ENCODE data around the gene ATE1. TPM values are rescaled to one million over a fixed set of nuclear protein-coding genes. Genes with fewer than 3 reads are reported as not detected.

ATE1 gene
- total RNA-seq, 1 experiment from 2014 or later, result 39.2 TPM

DNA sequence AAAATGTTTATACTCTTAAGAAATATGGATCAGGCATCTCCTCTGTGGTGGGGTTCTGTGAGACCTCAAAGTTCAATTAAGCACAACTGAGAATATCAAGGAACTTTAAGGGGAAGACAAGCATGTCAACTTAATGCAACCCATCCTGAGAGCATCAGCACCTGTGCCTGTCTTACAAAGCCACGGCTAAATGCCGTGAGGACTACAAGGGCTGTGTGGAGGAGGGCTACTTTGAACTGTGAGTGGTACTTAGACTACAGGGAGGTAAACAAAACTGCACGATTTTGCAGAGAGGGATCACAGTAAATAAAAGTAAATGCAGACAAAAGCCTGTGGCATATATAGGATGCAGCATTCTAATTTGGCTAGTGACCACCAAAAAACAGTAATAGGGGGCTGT, 139.1 kb downstream of the ATE1 start:
- Histone ChIP-seq H2AFZ (ENCODE audit: low read depth, low read length, poor library complexity, severe bottlenecking) (no peak overlapping the region), H3K4me3 (replicated peaks in 1 of 2; ENCODE audit: low read depth in 1 of 2, low read length in 2 of 2) (no peak overlapping the region), H3K9me3 (ENCODE audit: control insufficient read depth in 1 of 2, insufficient read depth in 1 of 2, low read depth in 1 of 2, low read length in 2 of 2) (no peaks in the 10 kb centered on the region), H3K4me1 (ENCODE audit: control insufficient read depth in 1 of 2, insufficient read depth in 2 of 2, low read length in 2 of 2) (peaks cover 0 to 2% of the 10 kb centered on the region in 2 experiments; a peak in 1 of 4 replicates), H3K79me2 (ENCODE audit: insufficient read depth, low read length) (no peaks in the 10 kb centered on the region), H3K4me2 (ENCODE audit: low read length) (no peak overlapping the region), H3K9ac (ENCODE audit: low read length) (no peak overlapping the region), H3K9me2 (ENCODE audit: insufficient read depth) (no peaks in the 10 kb centered on the region), H3K27me3 (ENCODE audit: insufficient read depth, low read length) (no peaks in the 10 kb centered on the region), H3K36me3 (ENCODE audit: control insufficient read depth in 1 of 2, insufficient read depth in 2 of 2, low read length in 2 of 2) (no peaks in the 10 kb centered on the region), H3K27ac (ENCODE audit: low read depth, low read length) (no peak overlapping the region), H4K20me1 (ENCODE audit: insufficient read depth) (no peaks in the 10 kb centered on the region)
- no peak for DNase-seq (ENCODE audit: low read depth, low spot score)
- ChIA-PET RAD21 (ENCODE audit: low non-redundant PET in 1 of 2, low total read pairs in 2 of 2, uncharacterized antibody in 2 of 2, unreplicated experiment in 2 of 2) (no interaction called here), POLR2A (no interaction called here), CTCF (no interaction called here)
- intact Hi-C loops (cut with micrococcal nuclease), result no loop called here
- no peak for TF ChIP-seq POLR2AphosphoS5 (IDR thresholded peaks at IDR 0.05; ENCODE audit: low read depth, low read length)
- TF ChIP-seq, protein P1, sequence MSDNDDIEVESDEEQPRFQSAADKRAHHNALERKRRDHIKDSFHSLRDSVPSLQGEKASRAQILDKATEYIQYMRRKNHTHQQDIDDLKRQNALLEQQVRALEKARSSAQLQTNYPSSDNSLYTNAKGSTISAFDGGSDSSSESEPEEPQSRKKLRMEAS (IDR thresholded peaks at IDR 0.05), result no peak
- TF ChIP-seq TCF7L2 (IDR thresholded peaks at IDR 0.05; ENCODE audit: borderline replicate concordance, extremely low read depth, insufficient read depth, insufficient read length), result no peak
- no peak for TF ChIP-seq EZH2phosphoT487 (IDR thresholded peaks at IDR 0.05; ENCODE audit: borderline replicate concordance)
- no peak for TF ChIP-seq FOSL1 (IDR thresholded peaks at IDR 0.05; ENCODE audit: low read depth)
- no peak for TF ChIP-seq SP1 (IDR thresholded peaks at IDR 0.05; ENCODE audit: low read depth)
- TF ChIP-seq POLR2A (IDR thresholded peaks at IDR 0.05; ENCODE audit: borderline replicate concordance, extremely low read depth, insufficient read depth, insufficient read length), result no peak
- no peak for TF ChIP-seq SIN3A (IDR thresholded peaks at IDR 0.05; ENCODE audit: low read depth)
- TF ChIP-seq ZFX (IDR thresholded peaks at IDR 0.05), result no peak
- TF ChIP-seq EZH2 (IDR thresholded peaks at IDR 0.05), result no peak
- TF ChIP-seq YY1 (IDR thresholded peaks at IDR 0.05; ENCODE audit: extremely low read depth, insufficient replicate concordance, low read depth, low read length), result no peak
- TF ChIP-seq, protein P2, sequence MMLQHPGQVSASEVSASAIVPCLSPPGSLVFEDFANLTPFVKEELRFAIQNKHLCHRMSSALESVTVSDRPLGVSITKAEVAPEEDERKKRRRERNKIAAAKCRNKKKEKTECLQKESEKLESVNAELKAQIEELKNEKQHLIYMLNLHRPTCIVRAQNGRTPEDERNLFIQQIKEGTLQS (IDR thresholded peaks at IDR 0.05), result no peak
- TF ChIP-seq, protein P3, sequence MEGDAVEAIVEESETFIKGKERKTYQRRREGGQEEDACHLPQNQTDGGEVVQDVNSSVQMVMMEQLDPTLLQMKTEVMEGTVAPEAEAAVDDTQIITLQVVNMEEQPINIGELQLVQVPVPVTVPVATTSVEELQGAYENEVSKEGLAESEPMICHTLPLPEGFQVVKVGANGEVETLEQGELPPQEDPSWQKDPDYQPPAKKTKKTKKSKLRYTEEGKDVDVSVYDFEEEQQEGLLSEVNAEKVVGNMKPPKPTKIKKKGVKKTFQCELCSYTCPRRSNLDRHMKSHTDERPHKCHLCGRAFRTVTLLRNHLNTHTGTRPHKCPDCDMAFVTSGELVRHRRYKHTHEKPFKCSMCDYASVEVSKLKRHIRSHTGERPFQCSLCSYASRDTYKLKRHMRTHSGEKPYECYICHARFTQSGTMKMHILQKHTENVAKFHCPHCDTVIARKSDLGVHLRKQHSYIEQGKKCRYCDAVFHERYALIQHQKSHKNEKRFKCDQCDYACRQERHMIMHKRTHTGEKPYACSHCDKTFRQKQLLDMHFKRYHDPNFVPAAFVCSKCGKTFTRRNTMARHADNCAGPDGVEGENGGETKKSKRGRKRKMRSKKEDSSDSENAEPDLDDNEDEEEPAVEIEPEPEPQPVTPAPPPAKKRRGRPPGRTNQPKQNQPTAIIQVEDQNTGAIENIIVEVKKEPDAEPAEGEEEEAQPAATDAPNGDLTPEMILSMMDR (IDR thresholded peaks at IDR 0.05 in 2 of 3, conservative IDR thresholded peaks at IDR 0.05 in 1 of 3; ENCODE audit: borderline replicate concordance in 1 of 3, insufficient read depth in 1 of 3, low read depth in 2 of 3, low read length in 2 of 3), result no peak
- TF ChIP-seq, protein P4, sequence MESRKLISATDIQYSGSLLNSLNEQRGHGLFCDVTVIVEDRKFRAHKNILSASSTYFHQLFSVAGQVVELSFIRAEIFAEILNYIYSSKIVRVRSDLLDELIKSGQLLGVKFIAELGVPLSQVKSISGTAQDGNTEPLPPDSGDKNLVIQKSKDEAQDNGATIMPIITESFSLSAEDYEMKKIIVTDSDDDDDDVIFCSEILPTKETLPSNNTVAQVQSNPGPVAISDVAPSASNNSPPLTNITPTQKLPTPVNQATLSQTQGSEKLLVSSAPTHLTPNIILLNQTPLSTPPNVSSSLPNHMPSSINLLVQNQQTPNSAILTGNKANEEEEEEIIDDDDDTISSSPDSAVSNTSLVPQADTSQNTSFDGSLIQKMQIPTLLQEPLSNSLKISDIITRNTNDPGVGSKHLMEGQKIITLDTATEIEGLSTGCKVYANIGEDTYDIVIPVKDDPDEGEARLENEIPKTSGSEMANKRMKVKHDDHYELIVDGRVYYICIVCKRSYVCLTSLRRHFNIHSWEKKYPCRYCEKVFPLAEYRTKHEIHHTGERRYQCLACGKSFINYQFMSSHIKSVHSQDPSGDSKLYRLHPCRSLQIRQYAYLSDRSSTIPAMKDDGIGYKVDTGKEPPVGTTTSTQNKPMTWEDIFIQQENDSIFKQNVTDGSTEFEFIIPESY (IDR thresholded peaks at IDR 0.05; ENCODE audit: extremely low read depth, insufficient replicate concordance, low read length), result no peak
- TF ChIP-seq CBX3 (IDR thresholded peaks at IDR 0.05; ENCODE audit: low read depth), result no peak
- no peak for ATAC-seq
- no TSS peak for BruUV-seq (replicated peaks)

Measured in HCT116 (cell line).